Suppressor macrophage treated with lipopolysaccharide for 4 hours (primary cell): ENCODE measurements around the gene ACSF3.
"Not testable (repeated sequence)": the region's sequence is repeated elsewhere in the genome, so short reads cannot be mapped to it uniquely, and the experiment has no call there.

Source experiments
- DNase-seq: peaks from one replicate; pipeline ENCODE4 v3.0.0-alpha.2; 2020

ACSF3 gene

DNA sequence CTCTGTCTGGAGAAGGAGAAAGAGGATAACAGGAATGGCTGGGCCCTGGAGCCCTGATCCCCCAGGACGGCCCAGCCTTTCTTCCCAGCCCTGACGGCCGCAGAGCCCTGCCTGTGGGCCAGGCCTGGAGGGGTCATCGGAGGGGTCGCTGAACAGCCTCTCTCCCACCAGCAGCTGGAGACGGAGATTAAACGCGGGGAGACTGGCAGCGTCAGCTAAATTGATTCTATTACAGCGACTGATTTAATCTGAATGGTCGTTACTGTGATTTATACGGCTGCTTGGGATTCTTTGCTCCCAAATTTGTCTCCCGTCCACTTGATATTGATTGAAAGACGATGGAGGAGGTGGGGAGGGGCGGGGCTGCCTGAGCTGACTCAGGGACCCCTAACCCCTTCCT is 70.8 kb downstream of the ACSF3 start:
- DNase-seq: no peak

DNA sequence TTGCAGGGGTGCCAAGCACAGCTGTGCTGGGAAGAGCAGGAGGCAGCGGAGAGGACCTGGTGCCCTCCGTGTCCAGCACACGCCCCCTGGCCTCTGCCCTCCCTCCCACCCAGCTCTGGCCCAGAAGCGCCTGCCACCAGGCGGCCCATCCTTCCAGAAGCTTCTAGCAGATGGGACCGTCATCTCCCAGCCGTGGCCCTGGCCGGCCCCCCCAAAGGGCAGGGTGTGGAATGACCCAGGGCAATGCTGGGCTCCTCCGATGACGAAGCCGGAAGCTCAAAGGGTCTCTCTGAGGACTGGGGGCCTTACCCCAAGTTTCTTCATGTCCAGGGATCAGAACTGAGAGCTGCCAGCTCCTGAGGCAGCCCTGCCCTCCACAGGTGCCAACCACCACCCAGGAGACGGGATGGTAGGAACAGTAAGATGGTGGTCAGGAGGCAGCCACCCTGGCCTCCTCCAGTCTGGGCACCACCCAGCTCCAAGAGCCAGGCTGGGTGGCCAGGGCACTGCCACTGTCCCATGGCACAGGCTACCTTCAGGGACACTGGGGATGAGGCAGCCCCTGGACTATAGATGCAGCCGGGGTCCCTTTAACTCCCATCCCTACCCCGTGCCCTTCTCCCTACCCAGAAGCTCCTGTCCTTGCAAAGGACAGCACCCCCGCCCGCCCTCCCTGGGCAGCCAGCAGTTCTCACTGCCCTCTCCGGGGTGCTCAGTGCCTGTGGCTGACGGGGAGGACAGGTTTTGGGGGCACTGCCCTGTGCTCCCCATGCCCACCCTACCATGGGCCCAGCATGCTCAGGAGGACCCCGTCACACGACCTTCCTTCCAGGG is 71.4 kb downstream of the ACSF3 start:
- no peak for DNase-seq

GRCh38 chr16:89165681-89165979 is 72.0 kb downstream of the ACSF3 start:
- DNase-seq: not testable (repeated sequence)

DNA sequence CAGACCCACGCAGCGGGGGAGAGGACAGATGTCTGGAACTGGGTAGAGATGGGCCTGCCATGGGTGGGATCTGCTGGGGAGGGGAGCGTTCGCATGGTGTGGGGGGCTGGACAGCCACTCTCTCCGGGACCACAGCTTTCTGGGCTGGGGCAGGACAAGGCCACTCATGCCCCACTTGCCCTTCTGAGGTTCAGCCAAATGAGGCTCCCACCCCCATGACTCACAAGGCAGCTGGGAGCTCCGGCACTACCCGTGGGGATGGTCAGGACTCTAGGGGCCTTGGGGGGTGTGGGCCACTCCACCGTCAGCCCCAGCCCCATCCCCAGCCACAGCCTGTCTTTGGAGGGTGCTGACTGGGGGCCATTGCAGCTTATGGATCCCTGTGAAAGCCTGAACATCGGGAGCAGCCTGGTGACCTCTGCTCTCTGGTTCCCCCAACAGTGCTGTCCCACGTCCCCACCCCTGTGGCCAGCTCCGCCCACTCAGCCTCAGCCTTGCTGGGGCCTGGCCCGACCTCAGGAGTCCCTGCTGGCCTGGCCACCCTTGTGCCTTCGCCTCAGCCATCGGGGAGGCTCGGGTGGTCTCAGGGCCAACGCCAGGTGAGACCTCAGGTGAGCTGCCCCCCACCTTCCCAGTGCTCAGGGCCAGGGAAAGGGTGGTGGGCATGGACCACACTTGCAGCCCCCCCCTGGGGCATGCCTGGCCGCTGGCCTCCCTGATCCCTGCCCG is 73.2 kb downstream of the ACSF3 start:
- no peak for DNase-seq

DNA sequence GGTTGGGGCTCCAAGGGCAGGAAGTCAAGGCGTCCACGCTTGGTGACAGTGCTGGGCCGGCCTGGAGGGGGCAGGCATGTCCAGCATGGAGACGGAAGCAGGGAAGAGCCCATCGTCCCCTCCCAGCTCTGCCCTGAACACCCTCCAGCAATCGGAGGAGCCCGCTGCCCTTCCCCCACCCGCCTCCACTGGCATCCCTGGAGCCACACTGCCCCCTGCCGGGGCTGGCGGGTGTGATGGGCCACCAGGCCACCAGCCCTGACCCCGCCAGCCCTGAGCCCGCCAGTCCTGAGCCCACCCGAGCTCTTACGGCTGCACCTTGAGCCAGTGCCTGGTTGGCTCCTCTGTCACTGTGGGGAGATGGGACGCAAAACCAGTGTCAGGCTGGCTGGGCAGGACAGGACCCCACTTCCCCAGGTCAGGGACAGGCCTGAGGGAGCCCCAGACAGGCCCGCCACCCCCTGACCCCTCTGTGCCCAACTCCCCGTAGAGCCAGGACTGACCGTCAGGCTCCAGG is 73.8 kb downstream of the ACSF3 start:
- DNase-seq: peak; percentile 92

- DNase-seq: no peak
These were observed 74.9 kb downstream of the ACSF3 start for GRCh38 chr16:89168381-89169189.

DNA sequence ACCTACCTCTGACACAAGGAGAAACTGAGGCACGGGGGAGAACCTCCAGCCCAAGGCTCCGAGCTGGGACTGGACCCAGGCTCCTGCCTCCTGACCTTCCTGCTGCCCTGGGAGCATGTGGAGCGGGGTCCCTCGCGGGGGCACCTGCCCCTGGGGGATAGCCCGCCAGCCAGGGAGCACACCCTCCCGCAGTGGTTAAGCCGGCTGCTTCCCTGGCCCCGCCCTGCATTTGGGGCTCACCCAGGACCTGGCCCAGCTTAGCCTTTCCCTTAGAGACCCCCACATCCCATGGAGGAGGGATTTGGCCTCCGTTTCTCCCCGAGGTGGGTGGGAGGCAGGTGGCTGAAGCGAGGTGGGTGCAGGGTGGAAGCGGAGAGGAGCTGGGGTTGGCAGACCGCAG is 76.1 kb downstream of the ACSF3 start:
- no peak for DNase-seq

DNA sequence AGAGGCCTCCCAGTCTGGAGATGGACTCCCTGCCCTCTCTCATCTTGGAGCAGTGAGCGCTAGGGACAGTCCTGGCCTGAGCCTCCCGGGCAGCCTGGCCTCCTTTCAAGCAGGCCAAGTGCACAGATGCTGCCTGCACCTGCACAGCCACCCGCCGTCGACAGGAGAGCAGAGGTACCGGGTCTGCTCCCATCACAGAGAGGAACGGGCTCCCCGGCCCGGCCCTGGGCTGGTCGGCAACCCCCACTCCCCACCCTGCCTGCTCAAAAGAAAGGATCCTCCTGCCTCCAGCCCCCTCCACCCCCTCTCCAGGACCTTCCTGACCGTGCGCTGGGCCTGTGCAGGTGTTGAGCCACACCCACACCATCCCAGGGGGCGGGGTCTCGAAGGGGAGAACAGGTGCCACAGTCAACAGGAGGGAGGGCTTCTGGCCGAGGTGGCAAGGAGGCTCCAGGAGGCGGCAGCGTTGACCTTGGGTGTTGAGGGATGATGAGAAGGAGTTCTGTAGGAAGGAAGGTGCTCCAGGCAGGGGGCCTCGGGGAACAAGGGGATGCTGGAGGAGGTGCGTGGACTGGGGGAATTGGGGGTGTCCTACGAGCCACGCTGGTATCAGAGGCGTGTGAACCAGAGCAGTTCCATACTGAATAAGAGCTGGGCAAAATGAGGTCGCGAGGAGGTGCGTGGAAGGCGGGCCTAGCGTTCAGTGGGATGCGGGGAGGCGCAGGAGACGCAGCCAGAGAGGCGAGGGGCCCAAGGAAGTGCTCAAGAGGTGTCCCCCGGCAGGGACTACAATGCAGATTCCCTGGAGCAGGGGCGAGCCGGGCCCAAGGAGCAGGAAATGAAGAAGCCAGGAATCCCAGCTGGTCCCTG is 76.9 kb downstream of the ACSF3 start:
- DNase-seq: no peak

- peak; percentile 92 for DNase-seq
These were observed 77.8 kb downstream of the ACSF3 start, which contains the start of gene CDH15 for GRCh38 chr16:89171216-89172170. Gene CDH15 (plus strand): TSS chr16:89171748. CDS start chr16:89171832, 84 bp downstream.

- no peak for DNase-seq
These were observed 78.5 kb downstream of the ACSF3 start for GRCh38 chr16:89172171-89172527.

DNA sequence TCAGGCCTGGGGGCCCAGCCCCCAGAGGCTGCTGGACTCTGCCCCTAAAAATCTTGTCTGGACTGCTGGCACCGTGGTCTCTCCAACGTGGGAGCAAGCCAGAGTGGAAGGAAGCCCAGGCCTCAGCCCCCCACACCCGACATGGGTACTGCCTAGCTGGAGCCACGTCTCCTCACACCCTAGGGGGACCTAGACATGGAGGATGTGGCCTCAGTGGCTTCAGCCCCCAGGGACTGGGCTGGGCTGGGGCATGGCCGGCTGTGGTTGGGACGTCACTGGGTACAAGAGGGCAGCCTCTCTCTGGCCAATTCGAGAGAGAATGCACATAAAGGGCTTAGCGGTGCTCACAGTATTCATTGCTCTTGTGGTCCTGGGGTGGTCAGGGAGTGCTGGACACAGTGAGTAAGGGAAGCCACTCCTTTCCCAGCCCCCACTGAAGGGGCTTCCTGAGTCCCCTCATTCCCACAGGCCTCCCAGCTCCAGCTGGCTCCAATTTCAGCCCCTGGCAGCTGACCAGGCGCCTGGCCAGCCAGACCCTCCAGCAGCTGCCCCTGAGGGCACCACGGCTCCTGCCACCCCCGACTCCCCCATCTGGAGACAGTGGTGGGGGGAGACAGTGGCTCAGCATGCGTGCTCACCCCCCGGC is 79.0 kb downstream of the ACSF3 start:
- DNase-seq: no peak

DNA sequence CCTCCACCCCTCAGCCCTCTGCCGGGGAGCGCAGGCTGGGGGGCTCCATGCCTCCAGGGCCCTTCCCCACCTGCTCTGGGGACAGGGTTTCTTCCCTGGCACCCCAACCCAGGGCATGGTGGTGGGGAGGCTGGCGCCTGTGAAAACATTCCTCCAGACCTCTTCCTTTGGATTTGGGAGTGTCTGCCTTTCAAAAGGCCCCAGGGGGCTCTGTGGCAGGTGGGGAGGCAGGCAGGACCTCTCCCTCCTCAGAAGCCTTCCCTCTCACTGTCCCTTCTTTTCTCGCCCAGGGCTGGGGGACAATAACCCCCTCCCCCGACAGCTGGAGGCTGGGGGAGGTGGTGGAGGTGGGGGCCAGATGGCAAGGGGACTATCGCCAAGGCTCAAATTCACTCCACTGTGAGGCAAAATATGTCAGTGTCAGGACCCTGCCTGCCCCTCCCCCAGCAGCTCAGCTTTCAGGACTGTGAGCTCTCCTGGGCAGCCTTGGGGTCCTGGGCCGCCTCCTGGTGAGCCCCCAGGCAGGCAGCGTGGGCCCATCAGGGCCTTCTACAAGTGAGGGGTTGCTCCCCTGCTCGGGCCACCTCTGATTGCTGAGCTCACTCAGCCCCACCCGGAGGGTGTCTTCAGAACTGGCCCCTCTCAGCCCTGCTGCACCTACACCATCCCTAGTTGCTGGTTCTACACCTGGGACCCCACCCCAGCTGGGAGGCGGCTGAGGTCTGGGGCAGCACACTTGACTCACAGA is 79.7 kb downstream of the ACSF3 start:
- DNase-seq: no peak

GRCh38 chr16:89174055-89174827 is 80.6 kb downstream of the ACSF3 start:
- no peak for DNase-seq

- DNase-seq: no peak
These were observed 81.2 kb downstream of the ACSF3 start for GRCh38 chr16:89174877-89175276.

DNA sequence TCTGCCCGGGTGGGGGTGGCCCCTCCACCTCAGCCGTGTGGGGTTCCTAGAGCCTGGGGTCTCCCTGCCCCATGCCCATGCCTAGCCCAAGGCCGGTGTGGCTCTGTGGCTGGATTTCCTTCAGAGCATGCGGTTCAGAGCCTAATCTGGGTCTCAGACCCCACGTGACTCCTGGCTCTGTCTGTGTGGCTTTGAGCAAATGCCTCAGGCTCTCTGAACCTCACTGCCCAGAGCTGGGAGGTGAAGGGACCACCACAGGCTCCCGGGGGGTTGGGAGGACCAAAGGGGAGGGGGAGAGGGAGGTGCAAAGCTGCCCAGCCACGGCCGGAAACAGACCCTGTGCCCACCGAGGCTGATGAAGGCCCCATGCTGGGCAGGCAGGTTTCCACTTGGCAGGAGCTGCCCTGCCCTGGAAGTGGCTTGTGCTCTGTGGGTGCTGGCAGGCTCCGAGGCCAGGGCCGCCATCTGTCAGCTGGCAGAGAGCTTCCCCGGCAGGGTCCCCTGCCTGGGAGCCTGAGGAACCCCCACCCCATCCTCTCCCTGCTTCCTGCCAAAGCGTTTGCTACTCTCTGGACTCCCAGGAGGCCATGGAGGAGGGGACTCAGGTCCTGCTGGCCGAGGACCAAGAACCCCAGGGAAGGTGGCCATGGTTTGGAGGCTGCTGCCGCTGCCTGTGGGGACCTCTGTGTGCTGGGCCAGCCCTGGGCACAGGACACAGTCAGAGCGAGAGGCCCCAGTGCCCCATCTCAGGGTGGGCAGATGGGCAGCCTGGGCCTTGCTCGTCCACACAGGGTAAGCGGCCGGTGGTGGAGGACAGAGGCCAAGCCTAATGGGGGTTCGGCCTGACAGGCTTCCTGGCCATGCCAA is 81.9 kb downstream of the ACSF3 start:
- no peak for DNase-seq

DNA sequence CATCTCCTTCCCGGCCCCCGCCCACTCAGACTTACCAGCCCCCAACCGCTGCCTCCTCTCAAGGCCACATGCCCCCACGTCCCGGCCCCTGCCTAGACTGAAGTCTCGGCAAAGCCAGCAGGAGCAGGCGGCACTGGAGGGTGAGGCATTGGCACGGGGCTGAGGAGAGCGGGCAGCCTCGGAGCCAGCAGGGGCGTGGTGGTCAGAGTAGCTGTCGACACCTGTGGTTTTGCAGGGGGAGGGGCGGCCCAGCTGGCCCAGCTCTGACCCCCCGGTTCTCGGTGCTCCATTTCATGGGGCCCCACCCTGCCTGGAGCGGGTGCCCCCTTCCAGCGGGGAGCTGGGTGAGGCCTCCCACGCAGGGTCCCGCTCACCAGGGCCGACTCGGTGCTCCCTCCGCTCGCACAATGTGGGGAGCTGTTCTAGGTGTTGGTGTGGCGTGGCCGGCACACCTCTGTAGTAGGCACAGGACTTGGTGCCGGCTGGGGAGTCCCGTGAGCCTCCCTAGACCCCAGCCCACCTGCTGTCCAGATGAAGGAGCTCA is 82.6 kb downstream of the ACSF3 start:
- DNase-seq: no peak

DNA sequence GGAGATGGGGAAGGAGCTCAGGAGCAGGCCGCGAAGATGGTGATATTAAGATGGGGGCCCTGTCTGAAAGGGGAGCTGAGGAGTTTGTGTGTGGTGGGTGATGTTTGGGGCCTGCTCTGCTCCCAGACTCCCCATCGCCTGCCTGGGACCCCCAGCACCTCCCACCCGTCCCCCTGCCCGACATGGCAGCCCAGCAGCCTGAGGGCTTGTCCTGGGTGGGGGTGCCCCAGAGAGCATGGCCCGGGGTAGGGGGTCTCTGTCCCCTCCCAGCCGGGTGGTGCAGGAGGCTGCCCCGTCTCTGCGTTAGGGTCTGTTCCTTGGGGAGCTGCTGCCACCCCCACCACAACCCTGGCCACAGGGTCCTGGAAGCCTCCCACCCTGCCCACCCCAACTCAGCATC is 83.1 kb downstream of the ACSF3 start:
- no peak for DNase-seq

DNA sequence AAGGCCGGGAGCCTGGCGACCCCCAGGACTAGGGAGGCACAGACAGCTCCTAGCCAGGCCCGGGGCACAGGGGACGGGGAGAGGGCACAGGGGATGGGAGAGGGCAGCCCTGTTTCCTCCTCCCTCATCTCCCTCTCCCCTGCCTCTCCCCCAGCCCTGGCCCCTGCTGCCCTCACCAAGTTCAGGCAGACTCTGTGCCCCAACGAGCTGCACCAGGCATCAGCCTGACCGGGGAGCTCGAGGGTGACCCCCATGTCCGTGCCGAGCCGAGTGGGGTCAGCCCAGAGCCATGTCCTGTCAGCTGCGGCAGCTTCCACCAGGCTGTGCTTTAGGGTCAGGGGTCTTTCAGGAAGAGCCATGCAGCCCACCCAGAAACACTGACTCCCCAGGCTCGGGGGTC is 83.8 kb downstream of the ACSF3 start:
- DNase-seq: no peak
